DMS 273 (cell line): ENCODE results near the gene VIP.
"Not testable (repeated sequence)": the region's sequence is repeated elsewhere in the genome, so short reads cannot be mapped to it uniquely, and the experiment has no call there.

Source experiments
- DNase-seq: peaks from one replicate; lab custom pipeline; 2025; ENCODE audit not compliant: unreplicated experiment; lab: John Stamatoyannopoulos, UW

Gene VIP

DNA sequence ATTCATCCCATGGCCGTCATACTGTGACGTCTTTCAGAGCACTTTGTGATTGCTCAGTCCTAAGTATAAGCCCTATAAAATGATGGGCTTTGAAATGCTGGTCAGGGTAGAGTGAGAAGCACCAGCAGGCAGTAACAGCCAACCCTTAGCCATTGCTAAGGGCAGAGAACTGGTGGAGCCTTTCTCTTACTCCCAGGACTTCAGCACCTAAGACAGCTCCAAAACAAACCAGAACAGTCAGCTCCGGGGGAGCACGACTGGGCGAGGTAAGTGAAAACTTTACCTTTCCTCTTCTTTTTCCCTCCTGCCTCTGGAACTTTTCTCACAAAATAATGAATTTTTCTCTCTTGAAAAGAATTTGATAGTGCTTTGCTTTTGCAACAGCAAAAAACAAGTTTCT lies at the start of gene VIP:
TSS of gene VIP (plus strand) at position 104 of the 400 bp plus-strand sequence. CDS start 1,381 bp downstream, outside the sequence.
- peak; percentile 14 for DNase-seq

DNA sequence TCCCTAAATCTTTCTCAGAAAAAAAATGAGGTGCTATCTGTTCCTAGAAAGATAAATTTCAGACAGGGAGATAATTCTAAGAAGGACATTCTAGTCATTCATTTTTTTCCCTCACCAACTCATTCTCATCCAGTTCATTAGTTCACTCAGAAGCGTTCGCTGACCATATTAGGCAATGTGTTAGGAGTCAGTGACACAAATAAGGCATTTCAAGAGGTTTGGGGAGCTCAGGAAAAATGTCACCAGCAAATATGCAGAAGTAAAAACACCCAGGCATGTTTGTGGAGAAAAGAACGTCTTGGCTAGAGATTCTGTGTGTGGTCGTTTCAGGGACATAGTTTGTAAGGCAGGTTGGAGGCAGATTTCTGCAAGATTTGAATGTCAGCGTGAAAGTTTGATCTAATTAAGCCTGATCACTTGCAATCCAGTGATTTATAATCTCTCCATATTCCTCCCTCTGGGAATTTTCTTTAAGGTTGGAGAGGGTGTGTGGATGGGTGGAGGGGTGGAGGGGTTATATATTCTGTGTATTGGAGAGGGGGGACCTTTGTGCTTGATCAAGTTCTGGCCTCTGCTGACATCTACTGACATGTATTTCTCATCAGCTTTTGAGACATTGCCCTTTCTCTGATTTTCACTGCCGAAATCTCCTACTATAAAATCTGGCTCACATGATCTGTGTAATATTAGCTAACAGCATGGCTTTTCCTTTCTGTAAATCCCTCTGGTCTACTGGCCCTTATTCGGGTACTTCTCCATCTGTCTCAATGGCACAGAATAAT lies 49.3 kb upstream of the VIP start:
- DNase-seq = no peak

DNA sequence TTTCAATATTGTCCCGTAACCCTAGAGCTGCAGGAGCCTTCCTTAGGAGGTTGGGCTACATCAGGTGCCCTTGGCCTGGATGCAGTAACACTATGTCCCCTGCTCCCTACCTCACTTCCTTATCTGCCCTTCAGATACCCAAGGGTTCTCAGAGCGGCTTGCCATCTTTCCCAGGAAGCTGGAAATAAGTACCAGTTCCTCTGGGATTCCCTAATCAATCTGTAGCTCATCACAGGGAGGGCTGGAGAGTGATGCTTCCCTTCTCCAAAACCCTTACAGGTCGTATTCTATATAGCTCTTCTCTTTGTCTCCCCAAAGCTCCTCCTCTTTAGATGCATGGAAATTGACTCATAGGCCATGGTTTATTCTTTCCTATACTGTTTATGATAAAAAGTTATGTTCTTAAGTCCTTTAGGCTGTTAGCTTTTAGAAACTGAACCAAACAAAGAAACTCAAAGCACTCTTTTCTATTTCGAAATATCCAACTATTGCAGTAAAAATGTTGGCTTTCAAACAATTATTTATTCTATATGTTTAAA lies 48.7 kb upstream of the VIP start:
- DNase-seq = no peak

DNA sequence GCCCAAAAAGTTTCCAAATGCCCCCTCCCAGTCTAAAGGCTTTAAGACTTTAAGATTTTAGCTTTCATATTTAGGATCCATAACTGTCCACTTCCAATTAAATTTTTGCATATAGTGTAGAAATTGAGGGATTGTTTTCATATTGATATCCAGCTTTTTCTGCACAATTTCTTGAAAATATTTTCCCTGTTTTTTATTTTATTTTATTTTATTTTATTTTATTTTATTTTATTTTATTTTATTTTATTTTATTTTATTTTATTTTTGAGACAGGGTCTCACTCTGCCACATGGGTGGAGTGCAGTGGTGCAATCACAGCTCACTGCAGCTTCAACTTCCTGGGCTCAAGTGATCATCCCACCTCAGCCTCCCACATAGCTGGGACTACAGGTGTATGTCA lies 46.8 kb upstream of the VIP start:
- not testable (repeated sequence) for DNase-seq

DNA sequence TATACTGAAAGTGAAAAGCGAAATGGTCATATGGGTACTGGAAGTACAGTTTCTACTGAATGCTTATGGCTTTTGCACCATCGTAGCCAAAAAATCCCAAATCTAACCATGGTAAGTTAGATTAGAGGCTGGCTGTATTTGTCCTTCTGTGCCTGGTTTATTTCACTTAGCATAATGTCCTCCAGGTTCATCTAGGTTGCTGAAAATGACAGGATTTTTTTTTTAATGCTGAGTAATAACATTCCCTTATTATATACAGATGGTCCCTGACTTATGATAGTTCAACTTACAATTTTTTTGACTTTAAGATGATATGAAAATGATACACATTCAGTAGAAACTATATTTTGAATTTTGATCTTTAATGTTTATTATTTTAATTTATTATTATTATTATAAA lies 45.3 kb upstream of the VIP start:
- no peak for DNase-seq

DNA sequence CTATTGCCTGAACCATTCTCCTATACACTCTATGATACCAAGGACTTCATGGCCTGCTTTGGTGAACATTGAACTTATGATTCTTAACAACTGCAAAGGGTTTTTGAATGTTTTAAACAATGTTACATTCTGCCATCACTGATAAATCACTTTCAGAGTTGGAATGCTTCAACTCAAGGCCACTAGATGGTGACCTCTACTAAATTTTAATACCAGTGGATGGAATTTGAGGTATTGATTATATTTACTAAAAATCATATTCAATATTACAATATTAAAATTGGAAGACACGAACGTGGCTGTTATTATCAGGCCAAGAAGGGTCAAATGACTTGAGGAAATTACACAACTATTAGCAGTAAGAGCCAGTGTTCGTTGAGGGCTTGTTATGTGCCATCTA lies 34.3 kb upstream of the VIP start:
- no peak for DNase-seq

DNA sequence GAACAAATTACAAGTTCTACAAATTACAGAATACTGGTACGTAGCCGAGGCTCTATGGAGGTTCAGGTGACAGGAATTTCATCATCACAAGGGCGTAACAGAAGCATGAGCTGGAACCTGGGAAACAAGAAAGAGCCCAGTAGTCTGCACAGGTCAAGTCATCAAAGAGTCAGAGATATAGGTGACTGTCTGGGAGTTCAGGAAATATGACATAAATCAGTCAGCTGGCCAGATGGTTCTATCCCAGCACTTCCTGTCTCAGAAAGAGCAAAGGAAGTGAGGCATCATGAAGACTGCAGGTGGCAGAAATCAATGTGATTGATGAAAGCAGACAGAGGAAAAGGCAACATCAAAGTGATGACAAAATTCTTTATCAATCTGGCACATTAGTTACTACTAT lies 29.6 kb upstream of the VIP start:
- DNase-seq = no peak

DNA sequence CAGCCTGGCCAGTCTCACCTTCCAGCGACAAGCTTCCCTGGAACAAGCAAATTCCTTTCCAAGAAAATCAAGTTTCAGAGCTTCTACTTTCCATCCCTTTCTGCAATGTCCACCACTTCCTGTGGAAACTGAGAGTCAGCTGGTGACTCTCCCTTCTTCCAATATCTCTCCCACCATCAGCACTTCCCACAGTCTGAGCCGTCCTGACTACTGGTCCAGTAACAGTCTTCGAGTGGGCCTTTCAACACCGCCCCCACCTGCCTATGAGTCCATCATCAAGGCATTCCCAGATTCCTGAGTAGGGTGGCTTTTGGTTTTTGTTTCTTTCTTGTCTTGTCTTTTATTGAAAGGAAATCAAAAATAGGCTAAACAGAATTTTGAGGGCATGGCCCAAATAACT lies 28.6 kb upstream of the VIP start:
- no peak for DNase-seq

DNA sequence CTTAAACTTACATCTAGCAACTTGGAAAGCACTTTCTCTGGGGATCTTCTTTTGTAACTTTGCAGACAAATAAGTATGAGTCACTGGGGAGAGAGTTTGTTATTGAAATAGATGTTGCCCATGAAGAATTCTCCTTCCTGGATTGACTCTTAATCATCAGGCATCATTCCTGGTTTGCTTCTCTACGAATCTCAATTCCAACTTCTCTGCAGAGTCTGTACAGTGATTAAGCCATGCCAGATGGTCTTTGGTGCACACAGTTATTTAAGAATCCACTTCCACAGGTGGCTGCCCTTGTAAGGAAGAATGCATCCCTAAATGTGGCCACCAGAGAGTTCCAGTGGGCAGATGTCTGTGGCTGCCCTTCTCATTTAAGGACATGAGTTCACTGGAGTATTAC lies 27.2 kb upstream of the VIP start:
- DNase-seq = no peak

DNA sequence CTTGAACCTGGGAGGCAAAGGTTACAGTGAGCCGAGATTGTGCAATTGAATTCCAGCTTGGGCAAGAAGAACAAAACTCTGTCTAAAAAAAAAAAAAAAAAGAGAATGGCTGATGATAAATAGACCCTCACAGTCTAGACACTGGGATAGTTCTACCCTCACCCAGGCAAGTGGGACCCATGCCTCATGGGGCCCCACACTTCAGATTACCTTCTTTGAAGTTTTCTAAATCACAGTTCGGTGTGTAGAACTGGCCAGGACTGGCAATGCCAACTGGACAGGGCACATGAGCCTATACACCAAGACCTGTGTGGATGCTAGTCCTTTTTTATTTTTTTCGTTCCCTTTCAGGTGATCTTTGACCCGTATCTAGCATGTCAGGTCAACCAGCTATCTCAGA lies 24.3 kb upstream of the VIP start:
- no peak for DNase-seq

DNA sequence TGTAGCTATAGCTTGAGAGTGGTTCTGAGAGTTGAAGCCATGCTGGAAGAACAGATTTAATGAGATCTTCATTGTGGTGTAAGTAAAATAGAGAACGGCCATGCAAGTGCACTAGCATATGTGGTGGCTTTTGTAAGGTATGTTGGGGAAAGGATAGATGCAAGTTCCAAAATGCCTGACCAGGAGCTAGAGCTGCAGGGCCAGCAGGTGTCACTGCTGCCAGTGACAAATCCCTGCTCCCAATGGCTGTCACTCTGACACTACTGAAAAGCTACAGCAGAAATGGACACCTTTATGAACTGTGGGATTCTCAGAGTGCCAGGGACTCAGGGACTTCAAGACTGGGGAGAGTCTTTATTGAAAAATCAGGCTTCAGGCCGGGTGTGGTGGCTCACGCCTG lies 23.1 kb upstream of the VIP start:
- DNase-seq = no peak

DNA sequence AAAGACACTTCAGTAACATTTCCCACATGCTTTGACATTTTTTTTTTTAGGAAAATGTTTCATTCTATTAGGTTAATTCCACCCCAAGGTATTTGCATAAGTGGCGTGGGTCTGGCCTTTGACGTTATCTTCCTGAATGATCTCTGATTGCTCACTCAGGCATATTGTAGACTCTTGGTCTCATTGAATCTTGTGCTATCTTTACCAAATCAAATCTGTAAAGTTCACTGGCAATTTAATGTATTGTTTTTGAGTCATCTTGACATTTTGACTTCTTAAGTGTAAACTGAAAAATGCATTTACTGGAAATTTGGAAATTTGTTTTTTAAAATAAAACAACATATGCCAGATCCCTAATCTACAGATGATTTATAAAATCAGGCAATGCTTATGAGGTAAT lies 16.0 kb upstream of the VIP start:
- DNase-seq = no peak

DNA sequence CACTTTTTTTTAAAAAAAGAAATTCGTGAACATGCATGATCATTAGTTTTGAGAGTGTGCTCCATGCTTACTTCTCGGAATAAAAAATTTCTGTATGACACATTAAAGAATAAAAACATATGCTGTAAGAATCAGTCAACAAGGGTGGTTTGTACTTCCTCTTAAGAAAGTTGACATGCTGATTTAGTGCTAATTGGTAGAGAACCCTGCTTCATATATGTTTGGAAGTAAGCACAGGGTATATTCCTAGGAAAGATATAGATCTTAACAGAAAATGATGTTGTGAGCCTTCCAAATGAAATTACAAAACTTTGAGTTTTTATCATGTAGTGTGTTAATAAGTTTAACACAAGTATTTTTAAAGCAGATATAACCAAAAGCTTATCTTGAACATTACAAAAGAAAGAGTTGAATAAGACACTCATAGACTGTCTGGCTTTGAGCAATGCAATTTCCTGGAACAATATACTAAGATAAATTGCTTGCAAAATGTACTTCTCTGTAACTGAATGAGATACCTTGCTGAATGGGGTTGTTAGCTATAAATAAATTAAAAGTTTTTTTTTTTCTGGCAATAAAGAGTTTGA lies 13.8 kb upstream of the VIP start:
- no peak for DNase-seq

DNA sequence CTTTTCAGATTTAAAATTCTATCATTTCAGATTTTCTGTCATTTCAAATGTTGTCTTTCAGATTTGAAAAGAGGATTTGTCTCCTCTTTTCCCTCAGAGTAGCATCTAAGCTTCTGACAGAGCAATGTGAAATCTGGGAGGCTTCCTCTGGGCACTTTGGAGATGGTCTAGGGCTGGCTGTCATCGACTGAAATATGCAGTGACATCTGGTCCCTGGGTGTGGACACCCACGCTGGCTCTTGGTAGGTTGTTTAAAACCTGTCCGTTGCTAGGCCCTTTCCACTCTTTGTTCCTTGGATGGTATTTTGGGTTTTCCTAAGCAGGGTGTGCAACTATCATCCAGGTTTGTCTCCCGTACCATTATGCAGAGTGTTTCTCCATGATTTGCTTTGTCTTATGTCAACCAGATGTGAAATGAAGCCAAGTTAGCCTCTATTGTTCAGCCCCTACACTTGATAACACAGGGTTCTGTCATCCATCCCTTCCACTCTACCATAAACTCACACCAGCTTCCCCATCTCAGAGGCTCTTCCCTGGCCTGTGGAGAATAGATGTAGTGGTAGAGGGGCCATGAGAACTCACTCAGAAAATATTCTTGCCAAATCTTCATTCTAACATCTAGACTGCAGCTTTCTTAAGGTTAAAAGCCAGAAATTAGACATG lies 5.0 kb upstream of the VIP start:
- no peak for DNase-seq

DNA sequence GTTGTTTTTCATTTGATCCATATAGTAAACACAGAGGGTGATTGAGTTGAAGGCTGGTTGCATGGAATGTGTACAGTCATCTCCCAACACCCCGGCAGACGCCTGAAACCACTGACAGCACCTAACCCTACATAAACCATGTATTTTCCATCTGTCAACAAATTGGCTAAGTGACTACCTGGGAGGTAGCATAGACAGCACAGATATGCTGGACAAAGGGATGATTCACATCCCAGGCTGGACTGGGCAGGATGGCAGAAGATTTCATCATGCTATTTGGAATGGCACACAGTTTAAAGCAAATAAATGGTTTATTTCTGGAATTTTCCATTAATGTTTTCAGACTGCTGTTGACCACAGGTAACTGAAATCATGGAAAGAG lies 4.4 kb upstream of the VIP start:
- DNase-seq = no peak

DNA sequence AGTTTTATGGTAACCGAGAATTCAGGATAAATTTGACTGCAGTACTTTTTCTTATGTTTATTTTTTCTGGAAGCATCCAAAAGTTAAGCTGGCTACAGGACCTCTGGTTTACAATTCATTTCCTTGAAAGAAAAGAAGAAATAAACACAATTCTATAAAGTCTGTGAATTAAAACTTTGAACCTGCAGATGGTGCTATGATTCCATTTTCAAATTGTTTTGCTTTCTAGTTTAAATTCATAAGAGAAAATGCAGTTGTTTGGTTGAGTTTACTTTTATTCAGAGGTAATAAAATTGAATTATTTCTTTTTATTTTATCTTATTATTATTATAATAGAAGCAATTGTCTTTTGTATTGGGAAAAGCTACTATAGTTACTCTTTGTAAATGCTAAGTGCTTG lies 1.8 kb upstream of the VIP start:
- DNase-seq = peak; percentile 32

DNA sequence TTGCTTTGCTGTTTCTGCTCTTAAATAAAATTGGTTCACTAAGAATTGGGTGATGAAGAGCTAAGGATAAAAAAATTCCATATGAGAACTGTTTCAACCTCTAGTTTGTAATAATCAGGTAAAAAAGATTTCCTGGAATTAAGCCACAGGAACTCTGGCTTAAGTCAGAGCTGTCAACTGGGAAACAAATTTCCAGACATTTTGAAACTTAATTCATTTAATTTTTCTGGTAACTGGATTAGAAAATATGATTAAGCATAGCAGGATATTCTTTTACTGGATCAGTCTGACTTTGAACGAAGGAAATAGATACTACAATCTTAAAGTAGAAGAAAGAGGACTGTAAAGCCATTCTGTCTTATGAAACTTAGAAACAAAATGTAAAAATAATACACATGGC lies 1.3 kb upstream of the VIP start:
- no peak for DNase-seq

DNA sequence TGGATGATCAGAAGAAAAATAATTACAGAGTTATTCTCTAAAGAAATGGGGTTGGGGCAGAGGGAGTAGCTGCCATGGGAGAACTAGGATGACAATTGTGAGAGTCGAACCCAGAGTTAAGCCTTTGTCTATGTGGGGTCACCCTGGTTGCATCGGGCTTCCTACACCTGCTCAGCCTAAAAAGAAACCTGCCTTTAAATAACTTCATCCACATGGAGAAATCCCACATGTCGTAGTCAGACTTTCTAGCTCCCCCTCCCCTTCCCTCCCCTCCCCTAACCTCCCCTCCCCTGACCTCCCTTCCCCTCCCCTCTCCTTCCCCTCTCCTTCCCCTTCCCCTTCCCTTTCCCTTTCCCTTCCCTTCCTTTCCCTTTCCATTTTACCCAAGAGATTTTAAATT lies 14.7 kb downstream of the VIP start:
- no peak for DNase-seq

DNA sequence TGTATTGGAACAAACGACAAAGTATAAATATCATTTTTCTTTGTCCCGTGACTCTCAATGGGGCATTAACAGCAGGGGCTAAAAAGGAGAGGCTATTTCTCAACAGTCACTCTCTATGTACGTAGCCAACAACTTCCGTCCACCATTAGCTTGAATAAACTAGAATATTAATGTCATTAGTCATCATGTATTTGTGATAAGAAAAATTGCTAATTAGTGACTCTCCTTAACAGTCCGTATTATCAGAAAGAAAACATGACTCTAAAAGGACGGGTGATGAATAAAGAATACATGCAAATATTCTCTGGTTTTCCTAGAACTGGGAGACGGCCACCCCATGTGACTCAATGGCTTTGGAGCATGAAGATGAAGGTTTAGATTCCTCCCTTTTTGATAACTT lies 18.6 kb downstream of the VIP start:
- no peak for DNase-seq

DNA sequence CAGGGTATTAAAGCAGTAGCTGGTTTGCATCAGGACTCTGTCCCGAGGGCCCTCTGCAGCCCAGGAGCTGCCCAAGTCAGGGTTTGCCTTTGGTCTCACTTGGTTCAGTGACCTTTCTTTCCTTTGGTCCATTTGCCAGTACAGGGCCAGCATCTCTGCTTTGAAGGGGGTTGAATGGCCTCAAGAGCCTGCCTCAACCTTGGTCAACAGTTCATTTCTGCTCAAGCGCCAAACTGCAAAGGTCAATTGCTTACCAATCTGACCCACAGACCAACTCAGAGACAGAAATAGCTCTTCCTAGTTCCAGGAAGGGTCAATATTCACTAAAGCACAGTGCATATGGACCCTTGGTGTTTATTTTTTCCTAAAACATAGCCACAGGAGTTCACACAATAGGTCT lies 19.4 kb downstream of the VIP start:
- no peak for DNase-seq

DNA sequence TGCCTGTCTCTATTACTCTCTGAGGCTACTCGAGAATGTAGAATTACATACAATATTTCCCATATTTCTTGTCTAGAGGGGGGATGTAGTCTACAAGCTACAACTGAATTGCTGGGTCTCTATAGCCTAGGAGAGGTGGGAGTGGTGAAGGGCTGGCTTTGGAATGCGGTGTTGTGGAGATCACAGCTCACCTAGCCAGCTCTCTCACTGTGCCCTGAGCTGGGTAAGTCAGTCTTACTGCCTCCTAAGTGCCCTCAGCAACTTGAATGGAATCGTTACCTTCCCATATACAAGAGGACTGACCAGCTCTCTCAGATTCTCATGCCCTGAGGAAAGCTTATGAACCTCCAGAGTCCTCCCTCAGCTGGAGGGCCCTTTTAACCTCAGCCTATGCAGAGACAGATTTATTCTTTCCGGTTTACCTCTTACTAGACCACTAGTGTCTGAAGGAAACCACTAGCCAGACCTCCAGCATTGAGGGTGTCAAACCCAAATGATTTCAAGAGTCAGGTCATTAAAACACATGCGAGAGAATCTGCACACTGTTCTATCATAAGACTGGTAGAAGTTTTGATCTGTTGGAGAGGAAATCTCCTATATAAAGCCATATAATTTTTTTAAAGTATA lies 20.6 kb downstream of the VIP start:
- DNase-seq = no peak

DNA sequence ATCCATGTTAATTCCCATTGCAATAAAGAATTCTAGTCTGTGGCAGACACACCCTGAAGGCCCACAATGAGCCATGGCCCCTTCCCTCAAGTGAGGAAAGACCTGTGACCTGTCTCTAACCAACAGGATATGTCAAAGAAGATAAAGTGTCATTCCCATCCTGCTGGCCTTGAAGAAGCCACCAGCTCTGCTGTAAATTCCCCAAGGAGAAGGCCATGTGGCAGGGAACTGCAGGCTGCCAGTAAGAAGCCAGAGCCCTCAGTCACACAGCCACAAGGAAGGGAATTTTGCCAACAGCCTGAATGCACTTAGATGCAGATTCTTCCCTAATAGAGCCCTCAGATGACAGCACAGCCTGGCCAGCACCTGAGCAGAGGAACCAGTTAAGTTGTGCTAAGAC lies 24.8 kb downstream of the VIP start:
- no peak for DNase-seq
